HS-27A (cell line): ENCODE results near the gene KCNJ4.

Experiments
- DNase-seq: peaks from one replicate; pipeline ENCODE4 v3.0.0-alpha.2; 2012; ENCODE audit warnings: low read depth, missing footprints

Gene KCNJ4

DNA sequence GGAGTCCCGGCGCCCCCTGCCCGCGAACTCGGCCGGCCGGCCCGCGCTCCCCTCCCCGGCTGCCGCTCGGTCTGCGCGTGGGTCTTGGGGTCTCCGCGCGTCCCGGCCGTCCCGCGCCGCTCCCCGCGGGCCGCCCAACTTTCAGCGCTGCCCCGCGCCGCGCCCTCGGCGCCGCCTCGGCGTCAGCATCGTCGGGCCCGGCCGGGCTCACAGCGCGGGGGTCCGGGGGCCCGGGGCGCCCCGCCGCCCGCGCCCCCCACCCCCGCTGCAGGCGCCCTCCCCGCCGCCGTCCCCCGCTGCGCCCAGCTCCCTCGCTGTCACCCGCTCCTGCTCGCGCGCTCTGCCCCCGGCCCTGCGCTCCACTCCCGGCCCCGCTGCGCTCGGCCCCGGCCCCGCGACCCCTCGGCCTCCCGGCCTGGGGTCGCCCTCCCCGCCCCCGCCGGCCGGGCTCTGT is at the start of gene KCNJ4:
Gene KCNJ4 (minus strand): TSS at position 124 of the 454 bp plus-strand sequence. CDS start 27,067 bp downstream, outside the sequence.
- no peak for DNase-seq

DNA sequence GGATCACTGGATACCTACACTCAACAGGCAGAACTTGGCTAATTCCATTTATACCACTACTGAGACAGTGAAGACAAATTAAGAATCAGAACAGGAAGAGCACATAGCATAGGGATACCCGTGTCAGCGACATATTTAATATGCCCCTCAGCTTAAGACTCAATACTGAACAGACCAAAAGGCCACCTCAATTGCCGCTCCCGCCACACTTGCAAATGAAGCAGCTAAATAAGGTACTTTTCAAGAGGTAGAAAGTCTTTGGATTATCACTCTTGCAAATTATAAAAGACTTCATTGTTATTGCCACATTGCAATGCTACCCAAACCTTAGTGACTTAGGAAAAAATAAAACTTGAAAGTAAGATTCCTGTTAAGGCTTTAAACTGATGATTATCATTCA is 48.0 kb upstream of the KCNJ4 start:
- no peak for DNase-seq

DNA sequence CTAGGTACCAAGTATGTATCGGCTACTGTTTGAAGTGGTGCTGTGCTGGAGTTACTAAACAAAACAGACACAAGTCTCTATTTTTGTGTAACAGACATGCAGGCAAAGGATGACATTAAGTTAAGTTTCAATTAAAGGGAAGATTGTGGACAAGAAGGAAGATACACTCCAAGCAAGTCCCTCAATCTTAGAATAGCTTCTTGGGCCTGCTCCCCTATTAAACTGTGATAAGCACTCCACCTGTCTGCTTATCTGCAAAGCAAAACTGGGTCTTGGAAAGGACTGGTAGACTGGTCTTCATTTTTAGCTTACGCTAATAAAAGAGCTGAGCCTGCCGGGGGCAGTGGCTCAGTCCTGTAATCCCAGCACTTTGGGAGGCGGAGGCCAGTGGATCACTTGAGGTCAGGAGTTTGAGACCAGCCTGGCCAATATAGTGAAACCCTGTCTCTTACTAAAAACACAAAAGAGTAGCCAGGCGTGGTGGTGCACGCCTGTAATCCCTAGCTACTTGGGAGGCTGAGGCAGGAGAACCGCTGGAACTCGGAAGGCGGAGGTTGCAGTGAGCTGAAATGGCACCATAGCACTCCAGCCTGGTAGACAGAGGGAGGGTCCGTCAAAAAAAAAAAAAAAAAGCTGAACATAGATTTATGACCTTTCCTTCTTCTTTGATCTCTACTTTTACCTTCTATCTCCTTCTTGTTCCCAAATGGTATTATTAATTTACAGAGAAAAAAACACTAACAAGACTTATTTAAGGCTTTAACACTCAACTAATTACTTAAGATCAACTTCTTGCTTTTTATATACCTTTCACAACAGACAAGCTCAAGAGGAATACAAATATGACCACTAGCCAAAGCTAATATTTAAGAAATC is 47.0 kb upstream of the KCNJ4 start:
- no peak for DNase-seq

DNA sequence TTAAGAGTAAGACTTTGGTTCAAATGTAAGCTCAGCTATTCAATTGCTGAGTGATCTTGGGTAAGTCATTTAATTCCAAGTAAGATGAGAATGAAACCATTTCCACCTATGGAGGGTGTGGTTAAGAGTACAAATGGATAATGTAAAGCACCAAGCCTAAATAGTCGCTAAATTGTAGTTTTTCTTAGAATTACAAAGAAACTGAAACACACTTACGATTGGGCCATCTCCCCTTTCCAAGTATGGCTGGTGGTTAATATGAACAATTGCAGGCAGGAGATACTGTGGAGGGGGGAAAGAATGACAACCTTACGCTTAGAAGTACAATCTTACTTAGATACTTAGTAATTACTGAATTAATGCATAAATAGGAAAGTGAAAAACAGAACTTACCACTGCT is 42.9 kb upstream of the KCNJ4 start:
- no peak for DNase-seq

DNA sequence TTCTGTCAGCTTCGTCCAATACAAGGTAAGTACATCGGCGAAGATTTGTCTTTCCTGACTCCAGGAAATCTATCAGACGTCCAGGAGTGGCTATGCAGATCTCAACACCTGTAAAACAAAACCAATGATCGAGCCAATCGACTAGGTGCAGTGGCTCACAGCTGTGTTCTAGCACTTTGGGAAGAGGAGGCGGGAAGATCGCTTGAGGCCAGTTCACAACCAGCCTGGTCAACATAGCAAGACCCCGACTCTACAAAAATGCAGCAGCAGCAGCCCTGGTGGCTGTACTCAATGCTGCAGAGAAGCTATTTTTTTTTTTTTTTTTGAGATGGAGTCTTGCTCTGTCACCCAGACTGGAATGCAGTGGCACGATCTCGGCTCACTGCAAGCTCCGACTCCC is 39.9 kb upstream of the KCNJ4 start:
- DNase-seq = no peak

DNA sequence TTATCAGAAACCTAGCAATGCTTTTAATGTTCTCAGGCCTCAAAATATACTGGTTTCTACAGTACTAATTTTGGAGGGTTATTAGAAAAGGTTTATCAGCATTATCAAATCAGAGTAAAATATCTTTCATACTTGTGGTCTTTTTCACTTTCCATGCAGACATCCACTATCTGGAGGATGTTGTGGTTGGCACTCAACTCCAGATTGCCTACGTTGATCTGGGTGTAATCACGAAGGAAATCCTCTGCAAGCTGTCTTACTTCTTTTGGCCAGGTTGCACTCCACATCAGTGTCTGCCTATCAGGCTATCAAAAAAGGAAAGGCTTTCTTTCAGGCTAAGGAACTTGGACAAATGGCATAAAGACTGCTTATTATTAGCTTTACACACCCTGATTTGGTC is 39.5 kb upstream of the KCNJ4 start:
- DNase-seq = no peak

DNA sequence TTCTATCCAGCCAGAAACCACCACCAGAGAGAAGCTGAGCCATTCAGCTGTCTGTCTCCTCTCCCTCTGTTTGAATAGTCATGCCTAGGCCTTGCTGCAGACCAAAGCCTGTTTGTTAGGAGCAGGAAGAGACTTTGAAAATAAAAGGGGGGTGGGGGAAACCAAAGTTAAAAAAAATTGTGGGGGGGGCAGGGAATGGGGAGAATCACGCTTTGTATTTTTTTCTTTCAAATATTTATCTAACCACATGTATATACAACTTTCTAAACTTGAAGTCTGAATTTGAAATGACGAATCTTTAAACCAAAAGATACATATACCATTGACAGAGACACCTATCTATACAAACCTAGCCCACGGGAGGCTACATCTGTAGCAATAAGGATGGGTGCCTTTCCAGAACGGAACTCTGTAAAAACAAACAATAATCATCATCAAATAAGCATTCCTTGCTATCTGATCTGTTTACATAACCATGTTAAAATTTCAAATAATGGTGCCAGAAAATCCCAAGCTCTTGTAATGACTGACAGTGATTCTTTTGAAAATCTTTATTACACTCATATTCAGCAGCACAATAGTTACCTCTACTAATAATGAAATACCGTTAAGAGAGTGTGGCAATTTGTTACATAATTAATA is 36.8 kb upstream of the KCNJ4 start:
- DNase-seq = no peak

DNA sequence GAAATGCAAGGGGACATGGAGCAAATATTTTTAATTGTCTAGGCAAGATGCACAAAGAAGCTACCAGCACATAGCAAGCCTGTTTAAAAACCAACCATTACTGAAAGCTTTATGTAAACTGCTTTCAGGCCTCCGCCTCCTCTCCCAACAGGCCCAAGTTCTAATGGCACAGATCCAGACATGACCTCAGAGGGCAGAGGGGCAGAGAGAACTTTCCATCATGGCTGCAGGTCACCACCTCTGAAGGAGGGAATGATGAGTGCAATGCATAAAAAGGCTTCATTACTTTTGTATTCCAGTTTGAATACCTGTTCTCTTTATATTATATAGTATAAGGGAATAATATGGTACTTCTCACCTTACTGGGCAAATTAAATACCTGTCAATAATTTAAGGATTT is 35.9 kb upstream of the KCNJ4 start:
- DNase-seq = no peak

DNA sequence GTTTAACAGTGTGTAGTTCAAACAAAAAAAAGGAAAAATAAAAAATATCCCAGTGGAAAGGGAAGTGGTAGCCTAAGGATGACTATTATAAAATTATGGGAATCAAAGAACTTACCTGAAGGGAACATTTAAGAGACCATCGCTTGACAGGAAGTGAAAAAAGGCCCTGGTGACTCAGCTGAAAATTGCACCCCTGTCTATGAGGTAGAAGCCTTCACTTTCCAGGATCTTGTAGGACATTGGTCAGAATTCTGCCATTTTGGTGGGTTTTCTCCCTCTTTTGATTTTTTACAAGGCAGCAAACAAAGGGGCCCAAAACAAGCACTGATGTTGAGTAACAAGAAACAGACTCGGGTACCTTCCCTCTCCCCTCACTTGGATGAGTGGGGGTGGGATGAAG is 35.5 kb upstream of the KCNJ4 start:
- DNase-seq = no peak

DNA sequence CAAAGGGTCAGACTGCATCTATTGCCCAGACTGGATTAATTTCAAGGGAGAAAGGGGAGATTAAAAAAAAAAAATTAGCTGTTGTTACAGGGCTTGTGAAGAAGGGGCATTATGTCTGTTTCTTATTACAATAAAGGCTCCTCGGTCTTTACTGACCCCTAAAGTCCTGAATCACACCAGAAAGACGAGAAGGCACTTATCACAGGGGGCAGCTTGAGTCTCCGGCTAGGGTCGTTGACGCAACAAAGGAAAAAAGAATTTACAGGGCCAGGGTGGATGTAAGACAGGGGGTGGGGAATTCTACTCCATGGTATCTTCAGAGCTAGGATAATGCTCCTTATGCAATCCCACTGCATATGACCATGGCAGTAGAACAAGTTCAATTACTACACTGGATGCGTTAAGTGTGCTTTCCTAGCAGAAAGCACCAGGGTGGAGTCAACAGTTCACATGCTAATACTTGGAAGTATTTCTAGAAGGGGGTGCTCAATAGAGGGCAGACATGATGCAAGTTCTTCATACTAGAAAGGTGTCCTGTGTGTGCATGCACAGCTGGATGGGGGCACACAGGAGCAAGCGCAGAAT is 34.7 kb upstream of the KCNJ4 start:
- no peak for DNase-seq

DNA sequence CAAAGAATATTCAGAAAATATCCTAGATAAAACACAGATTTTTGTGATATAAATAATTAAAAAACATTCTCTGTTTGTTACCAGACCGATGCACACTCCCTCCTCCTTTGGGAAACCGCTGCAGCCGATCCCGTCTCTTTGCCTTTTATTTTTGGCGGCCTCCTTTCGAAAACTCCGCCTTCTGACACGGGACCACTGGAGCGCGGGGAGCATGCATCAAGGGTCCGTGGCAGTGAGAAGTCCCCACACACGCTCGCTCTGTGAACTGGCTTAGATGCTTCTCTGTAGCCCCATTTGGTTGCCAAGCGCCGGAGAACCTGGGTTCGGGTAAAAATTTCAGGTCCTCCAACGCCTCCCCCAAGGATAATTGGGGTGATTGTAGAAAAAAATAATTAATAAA is 34.1 kb upstream of the KCNJ4 start:
- no peak for DNase-seq

DNA sequence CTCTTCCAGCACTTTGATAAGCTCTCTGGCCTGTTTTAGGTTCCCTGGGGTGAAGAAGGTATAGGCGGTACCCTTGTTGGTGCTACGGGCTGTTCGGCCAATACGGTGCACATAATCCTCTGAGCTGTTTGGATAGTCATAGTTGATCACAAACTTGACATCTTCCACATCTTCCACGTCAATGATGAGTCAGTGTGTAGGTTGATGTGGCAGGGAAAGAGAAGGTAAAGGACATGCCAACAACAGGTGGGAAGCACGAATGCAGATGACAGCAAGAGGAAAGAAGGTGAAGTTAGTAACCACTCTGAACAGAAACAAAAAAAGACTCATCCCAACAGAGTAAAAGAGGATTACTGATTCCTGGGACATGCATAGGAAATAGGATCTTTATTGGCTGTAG is 32.9 kb upstream of the KCNJ4 start:
- no peak for DNase-seq

DNA sequence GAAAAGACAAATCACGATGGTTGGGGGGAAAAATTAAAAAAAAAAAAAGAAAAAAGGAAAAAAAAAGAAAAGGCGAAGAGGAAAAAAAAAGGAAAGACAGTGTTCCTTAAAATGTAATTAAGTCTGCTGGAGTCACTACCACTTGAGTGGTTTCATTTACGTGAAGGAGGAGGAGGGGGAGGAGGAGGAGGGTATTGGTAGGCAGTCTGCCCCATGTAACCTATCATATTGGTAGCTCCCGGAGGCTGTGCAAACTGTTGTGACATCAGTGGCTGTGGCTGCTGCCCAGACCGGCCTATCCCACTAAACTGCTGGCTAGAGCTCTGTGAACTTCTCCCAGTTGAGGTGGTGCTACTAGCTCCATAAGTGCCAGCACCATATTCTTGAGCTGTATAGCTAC is 30.8 kb upstream of the KCNJ4 start:
- DNase-seq = no peak

DNA sequence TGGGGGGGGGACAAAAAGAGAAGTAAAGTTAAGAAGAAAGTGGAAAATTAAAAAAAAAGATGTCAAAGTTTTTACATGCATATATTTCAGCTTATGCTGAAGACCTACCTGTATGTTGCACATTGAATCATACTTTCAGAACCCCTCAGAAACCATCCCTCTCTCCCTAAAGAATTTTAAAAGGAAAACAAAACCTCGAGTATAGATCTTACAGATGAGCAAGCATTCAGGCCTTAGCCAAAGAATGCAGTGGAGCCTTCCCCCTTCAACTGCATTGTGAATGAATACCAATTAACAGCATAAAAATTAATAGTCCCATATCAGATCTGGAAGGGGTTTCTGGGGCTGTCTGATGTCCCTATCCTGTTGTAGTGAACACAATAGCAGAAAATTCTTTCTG is 29.2 kb upstream of the KCNJ4 start:
- DNase-seq = no peak

DNA sequence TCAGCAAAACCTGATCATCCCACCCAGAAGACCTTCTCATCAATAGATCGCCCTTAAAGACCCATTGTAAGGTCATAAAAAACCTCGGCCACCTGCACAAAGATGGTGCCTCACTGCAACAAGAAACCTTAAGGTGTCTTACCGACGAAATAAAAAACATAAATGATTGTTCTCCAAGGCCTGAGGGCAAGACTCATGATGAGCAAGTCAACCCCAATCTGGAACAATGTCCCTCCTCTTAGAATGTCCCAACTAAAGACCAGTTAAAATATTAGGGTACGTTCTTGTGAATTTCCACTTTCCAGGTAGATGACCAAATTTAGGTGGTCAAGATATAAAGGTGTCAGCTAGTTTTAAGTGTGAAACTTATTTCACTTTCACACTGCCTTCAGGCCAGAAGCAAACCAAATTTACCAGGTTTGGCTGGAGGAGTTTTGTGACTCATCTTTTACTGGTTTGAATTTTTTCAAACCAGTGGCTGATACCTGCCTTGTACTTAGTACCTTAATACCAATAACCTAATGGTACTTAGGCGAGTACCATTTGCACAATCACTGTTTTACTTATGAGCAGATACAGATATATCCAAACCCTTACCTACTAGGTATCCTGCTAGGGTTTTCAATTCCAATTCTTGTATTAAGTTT is 27.8 kb upstream of the KCNJ4 start:
- DNase-seq = no peak

DNA sequence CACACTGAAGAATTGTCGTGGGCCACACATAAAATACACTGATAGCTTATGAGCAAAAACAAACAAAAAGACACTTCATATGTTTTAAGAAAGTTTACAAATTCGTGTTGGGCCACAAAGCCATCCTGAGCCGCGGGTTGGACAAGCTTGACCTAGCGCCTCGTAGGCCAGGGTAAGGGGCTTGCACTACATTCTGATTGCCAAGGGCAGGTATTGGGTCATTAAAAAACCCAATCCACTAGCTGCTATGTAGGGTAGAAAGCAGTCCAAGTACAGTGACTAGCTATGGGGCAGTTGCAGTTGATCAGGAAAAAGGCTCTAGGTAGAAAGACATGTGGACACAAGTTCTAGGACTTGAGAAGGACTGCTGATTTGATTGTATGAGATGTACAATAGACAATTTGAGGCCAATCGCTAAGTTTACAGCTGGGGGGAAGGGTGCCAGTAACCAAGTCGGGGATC is 26.9 kb upstream of the KCNJ4 start:
- DNase-seq = no peak

DNA sequence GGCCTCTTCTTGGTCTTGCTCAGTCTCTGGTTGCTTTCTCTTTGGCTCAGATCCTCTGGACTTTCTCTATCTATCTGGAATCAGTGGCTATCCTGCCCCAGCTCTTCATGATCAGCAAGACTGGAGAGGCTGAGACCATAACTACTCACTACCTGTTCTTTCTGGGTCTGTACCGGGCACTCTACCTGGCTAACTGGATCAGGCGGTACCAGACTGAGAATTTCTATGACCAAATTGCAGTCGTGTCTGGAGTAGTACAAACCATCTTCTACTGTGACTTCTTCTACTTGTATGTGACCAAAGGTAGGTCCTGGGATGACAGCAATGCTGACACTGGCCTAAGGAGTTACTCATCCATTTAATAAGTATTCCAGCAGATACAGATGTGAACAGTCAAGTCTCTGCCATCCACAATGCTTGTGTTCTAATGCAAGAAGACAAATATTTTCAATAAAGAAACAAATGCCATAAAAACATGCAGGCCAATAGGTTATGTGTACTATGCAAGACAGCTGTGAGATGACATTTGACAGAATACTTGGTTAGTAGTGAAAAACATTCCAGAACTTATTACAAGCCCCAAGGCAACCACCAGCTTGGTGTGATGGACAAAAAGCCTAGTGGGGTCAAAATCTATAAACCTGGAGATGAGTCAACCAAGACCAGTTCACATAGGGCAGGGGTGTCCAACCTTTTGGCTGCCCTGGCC is 26.3 kb upstream of the KCNJ4 start:
- no peak for DNase-seq

DNA sequence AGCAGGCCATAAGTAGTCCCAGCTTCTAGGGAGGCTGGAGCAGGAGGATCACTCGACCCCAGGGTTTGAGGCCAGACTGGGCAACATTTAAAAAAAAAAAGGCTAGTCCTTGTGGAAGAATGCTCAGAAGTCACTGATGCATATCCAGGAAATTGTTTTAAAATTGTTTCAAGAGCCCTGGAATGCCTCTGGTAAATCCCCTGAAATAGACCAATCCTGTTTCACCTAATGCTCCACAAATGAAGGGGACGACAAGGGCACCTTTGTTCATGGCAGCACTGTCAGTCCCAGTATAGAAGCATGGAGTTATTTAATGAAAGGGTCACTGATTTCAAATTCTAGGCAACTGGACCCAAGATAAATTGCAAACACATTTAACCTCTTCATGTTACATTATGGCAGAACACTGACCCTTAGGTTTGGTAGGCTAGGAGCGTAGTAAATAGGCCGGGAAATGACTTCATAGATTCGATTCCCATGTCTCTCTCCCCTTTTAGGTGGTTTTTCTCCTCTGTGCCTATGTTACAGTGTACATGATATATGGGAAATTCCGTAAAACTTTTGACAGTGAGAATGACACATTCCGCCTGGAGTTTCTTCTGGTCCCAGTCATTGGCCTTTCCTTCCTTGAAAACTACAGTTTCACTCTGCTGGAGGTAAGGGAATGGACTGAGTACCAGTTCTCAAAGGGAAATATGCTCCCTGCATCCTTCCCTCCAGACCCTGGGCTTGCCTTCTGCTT is 24.3 kb upstream of the KCNJ4 start:
- no peak for DNase-seq

DNA sequence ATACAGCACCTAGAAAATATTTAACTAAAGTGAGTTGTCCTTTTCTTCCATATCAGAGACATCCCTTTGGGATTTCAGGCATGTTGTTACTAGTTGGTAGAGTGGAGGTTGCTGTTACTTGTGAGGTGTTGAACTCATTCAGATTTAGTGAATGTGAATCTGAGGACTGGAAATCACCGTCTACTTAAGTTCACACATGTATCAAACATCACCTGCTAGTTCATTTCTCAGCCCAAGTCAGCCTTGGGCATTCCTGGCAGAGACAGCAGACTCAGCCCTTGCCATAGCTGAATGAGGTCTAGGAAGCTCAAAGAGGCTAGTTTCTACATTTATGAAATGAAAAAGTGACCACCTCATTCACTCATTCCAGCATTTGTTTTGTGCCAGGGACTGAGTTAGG is 22.6 kb upstream of the KCNJ4 start:
- no peak for DNase-seq

DNA sequence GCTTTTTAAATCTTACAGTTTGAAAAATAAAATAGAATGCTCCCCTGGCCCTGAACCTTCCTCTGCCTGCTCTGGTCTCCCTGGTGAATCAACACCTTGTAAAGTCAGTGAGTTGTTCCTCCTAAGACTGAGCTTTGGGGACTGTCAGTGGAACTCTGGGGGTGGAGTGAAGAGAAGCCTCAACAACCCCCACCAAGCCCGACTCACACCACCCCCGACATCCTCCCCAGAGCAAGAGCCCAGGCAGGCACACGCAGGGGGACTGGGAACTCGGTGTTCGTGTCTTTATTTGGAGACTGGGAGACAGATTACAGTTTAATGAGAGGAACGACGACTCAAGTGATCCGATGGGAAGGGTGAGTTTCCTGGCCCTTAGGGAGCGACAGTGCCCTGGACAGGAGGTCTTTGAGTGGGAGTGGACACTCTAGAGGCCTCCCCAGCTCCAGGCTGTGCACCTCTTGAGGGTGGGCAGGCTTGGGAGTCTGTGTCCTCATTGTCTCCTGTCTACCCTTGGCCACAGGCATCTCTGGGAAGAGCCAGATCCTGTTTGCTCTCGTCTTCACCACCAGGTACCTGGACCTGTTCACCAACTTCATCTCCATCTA is 19.1 kb upstream of the KCNJ4 start:
- no peak for DNase-seq

DNA sequence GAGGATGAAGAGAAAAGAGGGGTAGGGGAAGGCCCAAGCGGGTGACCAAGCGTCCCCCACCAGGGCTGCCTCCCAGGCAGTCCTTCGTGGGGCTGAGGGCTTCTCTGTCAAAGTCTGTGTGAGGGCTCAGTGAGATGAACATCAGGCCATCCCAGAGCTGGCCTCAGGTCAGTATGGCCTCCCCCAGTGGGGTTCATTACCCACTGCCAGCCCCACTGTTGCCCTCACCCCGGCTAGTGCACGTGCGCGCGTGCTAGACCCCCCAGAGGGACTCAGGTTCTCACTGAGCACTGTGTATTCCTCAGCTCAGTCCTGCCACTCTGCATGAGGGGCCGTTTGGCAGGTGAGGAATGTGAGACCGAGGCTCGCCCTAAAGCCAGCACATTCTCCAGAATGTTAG is 16.2 kb upstream of the KCNJ4 start:
- no peak for DNase-seq
